Measurements from ENCODE around the gene HNRNPUL1. TPM values are rescaled to one million over a fixed set of nuclear protein-coding genes. Genes with fewer than 3 reads are reported as not detected.

The HNRNPUL1 gene
- total and polyA plus RNA-seq, 9 of the 15 experiments (the other 6 are each of a cell fraction or from before 2014, with no cell fraction given), result 7.3 to 211 (median 85.0) TPM

DNA sequence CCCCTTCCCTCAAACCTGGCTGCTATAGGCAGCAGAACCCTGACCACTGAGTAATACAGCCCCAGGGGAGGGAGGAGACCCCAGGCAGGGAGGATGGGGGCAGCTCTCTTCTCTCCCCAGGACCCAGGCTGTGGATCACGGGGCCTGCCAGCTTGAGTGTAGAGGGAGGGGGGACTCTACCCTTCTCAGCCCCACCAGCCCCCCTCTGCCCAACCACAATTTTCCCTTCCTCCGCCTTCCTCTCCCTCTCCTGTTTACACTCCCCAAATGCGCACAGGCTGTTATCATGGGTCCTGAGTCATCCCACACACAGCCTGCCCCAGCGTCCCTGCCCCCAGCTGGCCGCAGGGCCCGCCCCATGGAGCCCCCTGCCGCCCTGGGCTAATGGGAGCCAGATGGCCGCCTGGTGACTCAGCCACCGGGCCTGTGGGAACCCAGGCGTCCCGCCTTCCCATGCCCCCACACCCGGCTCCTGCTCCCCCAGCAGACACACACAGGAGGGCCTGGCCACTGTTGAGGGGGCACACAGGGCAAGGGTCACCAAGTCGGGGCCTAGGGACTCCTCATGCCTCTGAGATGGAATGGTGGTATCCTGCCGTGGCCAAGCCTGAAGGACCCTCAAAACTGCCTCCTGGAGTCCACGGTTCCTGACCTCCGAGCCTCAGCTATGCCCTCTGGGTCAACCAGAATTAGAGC, 59.4 kb downstream of the HNRNPUL1 start (continued):
- no peak for TF ChIP-seq ZNF280B (CRISPR knock-in tag; IDR thresholded peaks at IDR 0.05)
- peak; percentile 70; the same call in 1 of the 2 replicates for TF ChIP-seq ZNF175 (CRISPR knock-in tag; IDR thresholded peaks at IDR 0.05; ENCODE audit: low read depth)
- no peak for TF ChIP-seq PRPF4 (IDR thresholded peaks at IDR 0.05; ENCODE audit: insufficient read depth, low read depth, low read length, poor library complexity, severe bottlenecking)
- TF ChIP-seq POU5F1 (IDR thresholded peaks at IDR 0.05; ENCODE audit: borderline replicate concordance, low read depth, low read length, partially characterized antibody), result no peak
- TF ChIP-seq ZFP36 (IDR thresholded peaks at IDR 0.05; ENCODE audit: low read depth, low read length, partially characterized antibody), result no peak
- TF ChIP-seq SMAD4 (CRISPR knock-in tag; conservative IDR thresholded peaks at IDR 0.05), result peak; percentile 55
- TF ChIP-seq ZSCAN29 (IDR thresholded peaks at IDR 0.05), result no peak
- TF ChIP-seq C11orf30 (IDR thresholded peaks at IDR 0.05; ENCODE audit: low read depth), result peak; percentile 87
- no peak for TF ChIP-seq SMC3 (conservative IDR thresholded peaks at IDR 0.05; ENCODE audit: insufficient read depth, low read depth, low read length)
- peak; percentile 76 for TF ChIP-seq POLR2G (IDR thresholded peaks at IDR 0.05; ENCODE audit: low read depth, low read length)
- TF ChIP-seq ZNF589 (CRISPR knock-in tag; IDR thresholded peaks at IDR 0.05; ENCODE audit: low read depth), result peak; percentile 88; the same call in 1 of the 2 replicates
- no peak for TF ChIP-seq KLF1 (tag; IDR thresholded peaks at IDR 0.05)
- TF ChIP-seq CREB5 (CRISPR knock-in tag; IDR thresholded peaks at IDR 0.05), result no peak
- TF ChIP-seq, protein P1, sequence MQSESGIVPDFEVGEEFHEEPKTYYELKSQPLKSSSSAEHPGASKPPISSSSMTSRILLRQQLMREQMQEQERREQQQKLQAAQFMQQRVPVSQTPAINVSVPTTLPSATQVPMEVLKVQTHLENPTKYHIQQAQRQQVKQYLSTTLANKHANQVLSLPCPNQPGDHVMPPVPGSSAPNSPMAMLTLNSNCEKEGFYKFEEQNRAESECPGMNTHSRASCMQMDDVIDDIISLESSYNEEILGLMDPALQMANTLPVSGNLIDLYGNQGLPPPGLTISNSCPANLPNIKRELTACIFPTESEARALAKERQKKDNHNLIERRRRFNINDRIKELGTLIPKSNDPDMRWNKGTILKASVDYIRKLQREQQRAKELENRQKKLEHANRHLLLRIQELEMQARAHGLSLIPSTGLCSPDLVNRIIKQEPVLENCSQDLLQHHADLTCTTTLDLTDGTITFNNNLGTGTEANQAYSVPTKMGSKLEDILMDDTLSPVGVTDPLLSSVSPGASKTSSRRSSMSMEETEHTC (IDR thresholded peaks at IDR 0.05), result no peak
- no peak for TF ChIP-seq POLR2H (tag; IDR thresholded peaks at IDR 0.05; ENCODE audit: low read depth)
- no peak for TF ChIP-seq ZNF324 (CRISPR knock-in tag; IDR thresholded peaks at IDR 0.05)
- TF ChIP-seq TEAD4 (IDR thresholded peaks at IDR 0.05; ENCODE audit: low read length), result peak; percentile 76
- TF ChIP-seq TEAD4 (CRISPR knock-in tag; IDR thresholded peaks at IDR 0.05; ENCODE audit: borderline replicate concordance), result no peak
- peak in 1 of 2 experiments; percentile 86; a peak in 1 of 4 replicates for TF ChIP-seq KDM4B (IDR thresholded peaks at IDR 0.05; ENCODE audit: borderline replicate concordance in 2 of 2, low read depth in 1 of 2)
- TF ChIP-seq RBBP5 (IDR thresholded peaks at IDR 0.05; ENCODE audit: borderline replicate concordance, insufficient read depth, low read length, poor library complexity, severe bottlenecking), result peak; percentile 75
- TF ChIP-seq NR1H2 (CRISPR knock-in tag; IDR thresholded peaks at IDR 0.05), result no peak
- no peak for TF ChIP-seq PRMT5 (CRISPR knock-in tag; IDR thresholded peaks at IDR 0.05)
- 0 out of 2 replicates have a peak, but pooled peaks have one; percentile 62 for TF ChIP-seq DMBX1 (CRISPR knock-in tag; IDR thresholded peaks at IDR 0.05; ENCODE audit: borderline replicate concordance)
- TF ChIP-seq SREBF2 (CRISPR knock-in tag; IDR thresholded peaks at IDR 0.05), result no peak
- peak; percentile 62 for TF ChIP-seq NFIC (IDR thresholded peaks at IDR 0.05)

All from K562 (cell line).